Endothelial cell of umbilical vein (primary cell): ENCODE measurements around the gene FAM83C. TPM values are rescaled to one million over a fixed set of nuclear protein-coding genes. Genes with fewer than 3 reads are reported as not detected.

Experiments
- BruUV-seq: library from RNA; stranded (reverse); fragments of 400-500 nt; replicated peaks from 2 replicates; lab custom pipeline; 2021; lab: Mats Ljungman, UMichigan
- CTCF ChIA-PET: fragments of 300-600, 350-600 bp; sonication (Branson Sonifier 250); formaldehyde crosslinking; loops from one replicate; lab custom pipeline; 2021; ENCODE audit warnings: antibody characterized with exemption, inconsistent platforms; lab: Charles Lee
- POLR2A ChIA-PET: fragments of 300-600, 350-600 bp; sonication (Branson Sonifier 250); formaldehyde crosslinking; loops from one replicate; lab custom pipeline; 2021; ENCODE audit warnings: antibody characterized with exemption, inconsistent platforms; lab: Charles Lee
- DNase-seq: peaks from one replicate; pipeline ENCODE4 v3.0.0-alpha.2; 2011; ENCODE audit warnings: low read depth, low spot score
- FAIRE-seq: peaks from 2 replicates; lab custom pipeline; 2011; peaks lifted over from hg19 to GRCh38; lab: Jason Lieb, UNC
- H2AFZ ChIP-seq: 2 replicates; pipeline ENCODE4 v1.6.0; 2012; ENCODE audit warnings: low read depth, low read length, control low read depth, inconsistent platforms
- H3K27ac ChIP-seq: 2 replicates; pipeline ENCODE4 v1.5.1; 2011; ENCODE audit warnings: low read depth, mild to moderate bottlenecking, control low read depth, low read length, moderate library complexity; ENCODE audit not compliant: insufficient read depth
- H3K27me3 ChIP-seq, 2 experiments: 2 replicates each; pipeline versions ENCODE4 v1.6.0 to v1.6.1; 2011; ENCODE audit warnings: low read length in 2 of 2, mixed read lengths in 1 of 2; ENCODE audit not compliant: control insufficient read depth in 2 of 2, insufficient read depth in 2 of 2
- H3K36me3 ChIP-seq, 2 experiments: 2 replicates in 1 of 2; 3 replicates in 1 of 2; pipeline ENCODE4 v1.5.1; 2011; ENCODE audit warnings: low read length in 2 of 2, mild to moderate bottlenecking in 1 of 2, moderate library complexity in 1 of 2; ENCODE audit not compliant: control insufficient read depth in 2 of 2, insufficient read depth in 2 of 2; ENCODE audit errors: extremely low read depth in 1 of 2
- H3K4me1 ChIP-seq: 3 replicates; pipeline ENCODE4 v1.5.1; 2011; ENCODE audit warnings: mild to moderate bottlenecking, low read length; ENCODE audit not compliant: control insufficient read depth, insufficient read depth; ENCODE audit errors: extremely low read depth
- H3K4me2 ChIP-seq: 2 replicates; pipeline ENCODE4 v1.6.1; 2011; ENCODE audit warnings: low read length, control low read depth, mixed read lengths; ENCODE audit not compliant: insufficient read depth
- H3K4me3 ChIP-seq, 3 experiments: fragments of 200-600 bp in 1 of 3; sonication (generic), shearing (Covaris generic) in 1 of 3; replicated peaks in 1 of 3; 2 replicates each; pipeline ENCODE4 v1.5.1; 2011 to 2016; ENCODE audit warnings: control low read depth in 3 of 3, low read length in 3 of 3, mild to moderate bottlenecking in 2 of 3, inconsistent platforms in 1 of 3, low read depth in 1 of 3, moderate library complexity in 1 of 3; ENCODE audit not compliant: insufficient read depth in 1 of 3
- H3K79me2 ChIP-seq: 2 replicates; pipeline ENCODE4 v1.6.0; 2012; ENCODE audit warnings: low read length, inconsistent platforms; ENCODE audit not compliant: control insufficient read depth, insufficient read depth
- H3K9ac ChIP-seq: replicated peaks from 2 replicates; pipeline ENCODE3; 2011; ENCODE audit warnings: low read length, control low read depth; ENCODE audit not compliant: insufficient read depth; ENCODE audit errors: extremely low read depth
- H3K9me1 ChIP-seq: replicated peaks from 3 replicates; pipeline ENCODE4 v1.6.0; 2011; ENCODE audit warnings: mild to moderate bottlenecking, low read length; ENCODE audit not compliant: control insufficient read depth, insufficient read depth; ENCODE audit errors: extremely low read depth
- H3K9me3 ChIP-seq: replicated peaks from 2 replicates; pipeline ENCODE4 v1.5.1; 2012; ENCODE audit warnings: low read length, inconsistent platforms; ENCODE audit not compliant: control insufficient read depth, insufficient read depth
- H4K20me1 ChIP-seq: replicated peaks from 2 replicates; pipeline ENCODE3; 2011; ENCODE audit warnings: mild to moderate bottlenecking, low read length; ENCODE audit not compliant: control insufficient read depth, insufficient read depth; ENCODE audit errors: extremely low read depth
- CTCF ChIP-seq, 2 donors: IDR thresholded peaks; 1 replicate in 1 of 2; 2 replicates in 1 of 2; pipeline ENCODE4 v1.5.1; 2011; ENCODE audit warnings: low read length in 2 of 2, mild to moderate bottlenecking in 2 of 2, moderate library complexity in 2 of 2, control low read depth in 1 of 2, inconsistent platforms in 1 of 2, low read depth in 1 of 2; ENCODE audit not compliant: insufficient read depth in 1 of 2; ENCODE audit errors: extremely low read depth in 1 of 2
- EZH2 ChIP-seq: IDR thresholded peaks from 2 replicates; pipeline ENCODE4 v1.6.1; 2012; ENCODE audit warnings: borderline replicate concordance, low read depth, mild to moderate bottlenecking, moderate library complexity, low read length, inconsistent platforms; ENCODE audit not compliant: severe bottlenecking
- FOS ChIP-seq: IDR thresholded peaks from 2 replicates; pipeline ENCODE4 v1.6.1; 2011; ENCODE audit warnings: mild to moderate bottlenecking, low read length, moderate library complexity, borderline replicate concordance; ENCODE audit not compliant: insufficient read depth
- GATA2 ChIP-seq: IDR thresholded peaks from 2 replicates; pipeline ENCODE4 v1.7.0; 2011; ENCODE audit warnings: low read depth, mild to moderate bottlenecking, moderate library complexity, mixed read lengths, low read length; ENCODE audit not compliant: insufficient read length, insufficient read depth
- JUN ChIP-seq: IDR thresholded peaks from 2 replicates; pipeline ENCODE4 v1.6.1; 2011; ENCODE audit warnings: borderline replicate concordance, low read depth; ENCODE audit not compliant: insufficient read length, insufficient read depth
- MAX ChIP-seq: IDR thresholded peaks from 2 replicates; pipeline ENCODE4 v1.6.1; 2011; ENCODE audit not compliant: insufficient read depth, insufficient read length
- MYC ChIP-seq: IDR thresholded peaks from one replicate; pipeline ENCODE4 v1.6.1; 2011; ENCODE audit warnings: mild to moderate bottlenecking, low read depth, low read length
- POLR2A ChIP-seq: IDR thresholded peaks from 2 replicates; pipeline ENCODE4 v1.6.1; 2012; ENCODE audit warnings: low read depth, mild to moderate bottlenecking, control low read depth, low read length
- POLR2AphosphoS5 ChIP-seq: IDR thresholded peaks from 2 replicates; pipeline ENCODE4 v1.6.1; 2012; ENCODE audit warnings: low read depth, mild to moderate bottlenecking, control low read depth, low read length, moderate library complexity; ENCODE audit not compliant: insufficient read depth
- dilution Hi-C: fragments of 300-500 bp; cut with MboI; formaldehyde crosslinking; loops from one replicate; pipeline ENCODE4 v1.15.0; 2019; ENCODE audit warnings: low sequenced_read_pairs; ENCODE audit not compliant: extremely low pct_ligation_motif_present
- intact Hi-C: fragments of 100-400 bp; cut with micrococcal nuclease; formaldehyde crosslinking; loops from one replicate; pipeline ENCODE4 v1.10.0; 2022
- polyA plus RNA-seq, 4 experiments: library from polyadenylated mRNA; depleted of rRNA in 3 of 4; stranded (reverse) in 3 of 4; unstranded in 1 of 4; fragments of >200 nt; gene quantifications; 2 replicates each; pipeline versions ENCODE4 v1.2.1 to v1.2.3, GENCODE V29; 2011 to 2012; ENCODE audit warnings: missing spikeins in 1 of 4
- total RNA-seq: library from RNA; stranded (reverse); gene quantifications from 2 replicates; pipeline ENCODE4 v1.2.3, GENCODE V29; 2021

The FAM83C gene
- total and polyA plus RNA-seq, 2 donors (not counting 3 experiments of a cell fraction or from before 2014, with no cell fraction given), result not detected

- H3K9me1 ChIP-seq, result no peaks in the 10 kb centered on the region
- peaks cover 43% of the 10 kb centered on the region for H3K79me2 ChIP-seq
- H3K9me3 ChIP-seq, result no peaks in the 10 kb centered on the region
- no peaks in the 10 kb centered on the region for H4K20me1 ChIP-seq
- H3K9ac ChIP-seq, result no peak overlapping the region
- TF ChIP-seq POLR2AphosphoS5, result no peak
- no peak for TF ChIP-seq FOS
- no peak for TF ChIP-seq POLR2A
- no peak for TF ChIP-seq GATA2
- no peak for TF ChIP-seq CTCF (IDR thresholded peaks at IDR 0.05; ENCODE audit: extremely low read depth in 1 of 2, insufficient read depth in 1 of 2, low read depth in 1 of 2, low read length in 2 of 2)
- TF ChIP-seq MYC, result no peak
- TF ChIP-seq MAX, result no peak
- no peak for TF ChIP-seq EZH2
- TF ChIP-seq JUN, result no peak
- peaks cover 19% of the 10 kb centered on the region for H3K4me1 ChIP-seq
- H3K4me3 ChIP-seq, result no peak overlapping the region
- FAIRE-seq, result no peak
- intact Hi-C loops, result no loop called here
- CTCF ChIA-PET, result interaction anchor here (1.0 to 1.3 kb wide), 2 partner anchors 134 to 167 kb away, joined by 3 read pairs; no protein-coding TSS in a partner anchor
- no TSS peak for BruUV-seq
- H3K36me3 ChIP-seq, result peaks cover 18 to 25% of the 10 kb centered on the region in 2 experiments
- POLR2A ChIA-PET, result no interaction called here
- no peak overlapping the region for H3K27ac ChIP-seq
- no peak for DNase-seq
- H3K27me3 ChIP-seq, result no peaks in the 10 kb centered on the region
- no peak overlapping the region for H2AFZ ChIP-seq
- dilution Hi-C loops, result no loop called here
- no peak overlapping the region for H3K4me2 ChIP-seq
Observed at GRCh38 chr20:35280523-35280922, 11.7 kb downstream of the FAM83C start.
